Measurements from ENCODE around the gene SATL1. TPM values are rescaled to one million over a fixed set of nuclear protein-coding genes. Genes with fewer than 3 reads are reported as not detected.
"Not testable (repeated sequence)": the region's sequence is repeated elsewhere in the genome, so short reads cannot be mapped to it uniquely, and the experiment has no call there.

The SATL1 gene, protein sequence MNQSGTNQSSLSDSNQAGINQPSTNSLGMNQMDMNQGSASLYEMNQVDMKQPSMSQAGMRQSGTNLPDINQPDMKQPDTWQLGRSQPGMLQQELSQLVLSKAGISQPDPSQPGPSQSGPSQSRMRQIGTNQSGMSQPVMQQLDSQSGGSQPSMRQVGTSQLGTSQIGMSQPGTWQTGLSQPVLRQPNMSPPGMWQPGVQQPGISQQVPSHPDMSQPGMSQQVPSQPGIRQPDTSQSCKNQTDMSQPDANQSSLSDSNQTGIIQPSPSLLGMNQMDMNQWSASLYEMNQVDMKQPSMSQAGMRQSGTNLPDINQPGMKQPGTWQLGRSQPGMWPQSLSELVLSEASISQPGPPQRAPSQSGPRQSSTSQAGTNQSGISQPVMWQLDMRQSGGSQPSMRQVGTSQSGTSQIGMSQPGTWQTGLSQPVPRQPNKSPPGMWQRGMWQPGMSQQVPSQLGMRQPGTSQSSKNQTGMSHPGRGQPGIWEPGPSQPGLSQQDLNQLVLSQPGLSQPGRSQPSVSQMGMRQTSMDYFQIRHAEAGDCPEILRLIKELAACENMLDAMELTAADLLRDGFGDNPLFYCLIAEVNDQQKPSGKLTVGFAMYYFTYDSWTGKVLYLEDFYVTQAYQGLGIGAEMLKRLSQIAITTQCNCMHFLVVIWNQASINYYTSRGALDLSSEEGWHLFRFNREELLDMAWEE
- polyA plus RNA-seq (ENCODE audit: insufficient read depth in 1 of 5, insufficient read length in 5 of 5, low replicate concordance in 1 of 5): under 1 TPM; 0.28 to 0.69 (median 0.60) TPM
- long read RNA-seq, donor 1, partial matches to known transcripts: 77 of 82 reads
- long read RNA-seq, donor 1, other reads (novel, unspliced or antisense): 5 of 82 reads
- long read RNA-seq, donor 2: 0 reads
- long read RNA-seq, donor 3, partial matches to known transcripts: 8 of 8 reads
- long read RNA-seq, donor 3, other reads (novel, unspliced or antisense): 0 of 8 reads
- long read RNA-seq, donor 4: 0 reads
- long read RNA-seq, donor 5, partial matches to known transcripts: 0 of 1 reads
- long read RNA-seq, donor 5, other reads (novel, unspliced or antisense): 0 of 1 reads
- long read RNA-seq, donor 6, partial matches to known transcripts: 12 of 12 reads
- long read RNA-seq, donor 6, other reads (novel, unspliced or antisense): 0 of 12 reads
- long read RNA-seq, donor 7, partial matches to known transcripts: 41 of 46 reads
- long read RNA-seq, donor 7, other reads (novel, unspliced or antisense): 5 of 46 reads
- long read RNA-seq, donor 8, partial matches to known transcripts: 13 of 13 reads
- long read RNA-seq, donor 8, other reads (novel, unspliced or antisense): 0 of 13 reads

- DNase-seq: peak; percentile 90 to 91
Observed at GRCh38 chrX:85243761-85244449, at the start of gene SATL1, which contains the start of gene ZNF711. SATL1 (minus strand) TSS chrX:85243779; CDS start chrX:85108968, 134,811 bp downstream. ZNF711 (plus strand) TSS chrX:85243991; CDS start chrX:85247573, 3,582 bp downstream.

DNA sequence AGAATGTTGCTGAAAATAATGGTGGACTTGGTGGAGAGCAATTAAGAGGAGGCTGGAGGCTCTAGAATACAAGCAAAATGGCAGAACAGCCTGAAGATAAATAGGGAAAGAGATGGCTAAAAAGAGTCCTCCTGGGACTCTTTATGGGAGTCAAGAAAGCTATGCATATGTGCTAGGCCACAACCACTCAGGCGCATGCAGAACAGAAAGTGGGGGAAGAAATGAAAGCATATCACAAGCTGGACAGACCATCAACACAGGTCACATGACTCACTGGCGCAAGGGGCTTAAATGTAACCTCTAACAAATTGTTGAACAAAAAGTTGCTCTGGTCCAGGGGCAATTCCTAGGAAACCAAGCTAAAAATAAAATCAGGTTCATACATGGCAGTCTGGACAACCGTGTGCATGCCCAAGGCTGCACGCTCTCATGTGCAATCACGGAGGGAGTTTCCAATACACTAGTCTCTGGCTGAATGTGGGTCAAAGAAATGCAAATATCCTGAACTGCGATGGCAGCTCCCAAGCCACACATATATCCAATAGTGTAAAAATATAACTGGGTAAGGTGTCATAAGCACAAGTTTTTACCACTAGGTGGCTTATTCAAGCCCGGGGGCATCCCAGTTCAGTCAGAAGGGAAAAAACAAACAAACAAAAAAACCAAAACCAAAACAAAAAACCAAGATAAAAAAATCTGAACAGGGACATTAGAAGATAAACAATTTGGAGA lies 45.6 kb upstream of the SATL1 start:
- no peak for DNase-seq

- DNase-seq: not testable (repeated sequence)
Observed at GRCh38 chrX:85285286-85285685, 41.7 kb upstream of the SATL1 start.

DNA sequence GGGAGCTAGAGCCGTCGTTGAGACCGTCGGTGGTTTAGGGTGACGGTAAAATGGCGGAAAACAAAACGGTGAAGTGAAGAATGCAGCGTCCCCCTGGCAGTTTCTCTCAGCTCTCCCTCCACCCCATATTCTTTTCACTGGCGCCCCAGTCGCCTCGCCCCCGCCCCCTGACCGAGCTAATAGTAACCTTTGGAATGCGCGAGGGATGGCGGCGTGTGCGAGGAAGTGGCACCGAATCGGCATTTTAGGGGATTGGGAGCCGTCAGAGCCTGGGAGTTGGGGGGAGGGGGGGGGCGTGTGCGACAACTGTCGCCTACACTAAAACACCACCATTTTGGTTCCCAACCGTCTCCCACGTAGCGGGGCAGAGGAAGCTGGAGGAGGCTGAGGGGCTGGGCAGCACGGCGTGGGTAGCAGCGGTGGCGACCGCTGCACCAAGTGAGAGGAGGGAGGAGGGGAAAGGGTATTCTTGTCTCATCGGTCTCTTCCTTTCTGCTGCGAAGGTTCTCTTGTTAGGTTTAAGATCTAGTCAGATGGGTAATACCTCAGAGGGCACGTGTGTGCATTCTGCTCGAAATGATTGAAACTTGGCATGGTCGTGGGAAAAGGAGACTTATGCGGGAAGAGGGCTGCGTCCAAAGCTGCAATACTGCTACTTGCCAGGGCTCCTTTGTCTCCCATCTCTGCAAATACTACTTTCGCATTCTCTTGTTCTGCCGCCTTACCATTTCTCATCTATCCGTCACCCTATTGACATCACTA lies 1.1 kb upstream of the SATL1 start:
- DNase-seq: peak; percentile 49 to 57

DNA sequence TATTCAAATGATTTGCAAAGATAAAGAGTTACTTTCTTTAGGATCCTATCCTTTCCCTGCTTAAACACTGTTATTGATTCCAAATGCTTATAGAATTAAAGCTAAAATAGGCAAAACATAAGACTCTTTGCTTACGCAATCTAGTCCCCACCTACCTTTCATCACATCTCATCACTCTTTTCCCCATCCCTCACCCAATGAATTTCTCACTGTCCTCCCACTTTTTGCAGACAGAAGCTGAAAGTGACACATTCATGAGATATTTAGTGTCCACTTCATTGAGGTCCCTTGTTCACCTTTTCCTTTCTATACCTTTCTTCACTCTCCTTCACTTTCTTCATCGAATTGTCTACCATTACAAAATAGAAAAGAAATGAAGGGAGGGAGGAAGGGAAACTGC lies 424 bp downstream of the SATL1 start:
- DNase-seq: no peak

DNA sequence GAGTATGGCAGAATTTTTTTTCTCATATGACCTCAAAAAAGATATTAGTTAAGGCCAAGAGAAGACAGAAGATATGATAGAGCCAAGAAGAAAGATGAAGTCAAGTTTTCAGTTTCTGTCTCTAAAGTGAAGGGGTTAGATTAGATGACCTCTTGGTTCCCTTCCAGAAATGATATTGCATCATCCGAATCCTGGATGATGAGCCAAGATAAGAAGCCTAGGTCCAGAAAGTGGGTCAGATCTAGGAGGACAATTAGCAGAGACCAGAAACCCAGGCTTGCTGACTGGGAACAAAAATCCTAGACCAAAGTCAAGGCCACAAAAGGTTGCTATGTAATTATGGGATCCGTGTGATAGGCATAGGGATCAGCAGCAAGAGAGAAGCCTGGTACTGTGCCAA lies 20.2 kb downstream of the SATL1 start:
- no peak for DNase-seq

- DNase-seq: no peak
Observed at GRCh38 chrX:85221361-85221760, 22.2 kb downstream of the SATL1 start.

DNA sequence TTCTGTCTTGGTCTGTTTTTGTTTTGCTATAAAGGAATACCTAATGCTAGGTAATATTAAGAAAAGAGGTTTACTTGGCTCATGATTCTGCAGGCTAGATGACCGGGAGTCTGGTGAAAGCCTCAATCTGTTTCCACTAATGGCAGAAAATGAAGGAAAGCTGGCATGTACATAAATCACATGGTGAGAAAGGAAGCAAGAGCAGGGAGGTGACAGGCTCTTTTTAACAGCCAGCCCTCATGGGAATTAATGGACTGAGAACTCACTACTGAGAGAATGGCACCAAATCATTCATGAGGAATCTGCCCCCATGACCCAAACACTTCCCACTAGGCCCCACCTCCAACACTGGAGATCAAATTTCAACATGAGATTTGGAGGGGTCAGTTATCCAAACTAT lies 27.6 kb downstream of the SATL1 start:
- DNase-seq: no peak

DNA sequence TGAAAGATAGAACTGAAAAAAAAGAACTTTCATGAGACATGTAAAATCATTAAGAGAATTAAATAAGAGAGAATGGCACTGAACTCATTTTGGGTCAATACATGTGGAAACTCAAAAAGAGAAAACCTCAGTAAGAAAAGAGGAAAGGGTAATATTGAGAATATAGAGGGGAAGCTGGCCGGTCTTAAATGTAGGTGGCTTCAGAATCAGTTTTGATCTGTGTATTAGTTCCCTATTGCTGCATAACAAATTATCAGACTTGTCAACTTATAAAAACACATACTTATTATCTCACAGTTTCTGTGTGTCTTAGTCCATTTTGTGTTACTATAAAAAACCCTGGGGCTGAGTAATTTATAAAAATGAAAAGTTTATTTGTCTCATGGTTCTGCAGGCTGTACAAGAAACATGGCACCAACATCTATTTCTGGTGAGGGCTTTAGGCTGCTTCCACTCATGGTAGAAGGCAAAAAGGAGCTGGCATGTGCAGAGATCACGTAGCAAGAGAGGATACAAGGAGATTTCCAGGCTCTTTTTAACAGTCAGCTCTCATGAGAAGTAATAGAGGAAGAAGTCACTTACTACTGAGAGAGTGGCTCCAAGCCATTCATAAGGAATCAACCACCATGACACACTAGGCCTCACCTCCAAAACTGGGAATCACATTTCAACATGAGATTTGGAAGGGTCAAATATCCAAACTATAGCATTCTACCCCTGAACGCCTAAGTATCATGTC lies 29.6 kb downstream of the SATL1 start:
- DNase-seq: no peak

- DNase-seq: no peak
Observed at GRCh38 chrX:85203461-85203970, 40.1 kb downstream of the SATL1 start.

DNA sequence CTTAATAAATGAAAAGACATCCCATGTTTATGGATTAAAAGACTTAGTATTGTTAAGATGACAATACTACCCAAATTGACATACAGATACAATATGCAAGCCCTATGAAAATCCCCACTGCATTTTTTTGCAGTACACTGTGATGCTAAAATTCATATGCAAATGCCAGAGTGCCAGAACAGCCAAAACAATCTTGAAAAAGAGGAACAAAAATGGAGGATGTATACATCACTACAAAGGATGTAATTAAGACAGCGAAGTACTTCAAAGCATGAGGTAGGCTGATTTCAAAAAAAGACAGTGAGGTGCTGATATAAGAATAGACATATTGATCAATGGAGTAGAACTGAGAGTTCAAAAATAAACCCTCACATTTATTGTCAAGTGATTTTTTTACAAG lies 47.3 kb downstream of the SATL1 start:
- no peak for DNase-seq

GRCh38 chrX:85159644-85160043 lies 83.9 kb downstream of the SATL1 start:
- no peak for DNase-seq

DNA sequence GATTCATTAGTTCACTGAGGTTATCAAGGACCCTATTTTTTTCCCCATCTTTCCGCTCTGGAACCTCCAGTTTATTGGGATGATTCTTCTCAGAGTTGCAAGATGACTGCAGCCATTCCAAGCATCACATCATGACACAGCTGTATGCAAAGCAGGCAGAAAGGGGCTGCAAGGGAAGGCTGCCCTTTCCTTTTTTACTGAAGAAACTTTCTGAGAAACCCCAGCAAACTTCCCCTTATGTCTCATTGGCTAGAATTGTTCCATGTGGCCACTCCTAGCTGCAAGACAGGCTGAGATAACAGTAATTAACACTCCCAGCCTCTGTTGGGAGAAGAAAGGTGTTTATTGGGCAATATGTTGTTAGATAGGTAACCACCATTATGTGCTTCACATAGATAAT lies 102.6 kb downstream of the SATL1 start:
- no peak for DNase-seq

GRCh38 chrX:85139422-85139821 lies 104.2 kb downstream of the SATL1 start:
- DNase-seq: no peak

GRCh38 chrX:85136409-85136808 lies 107.2 kb downstream of the SATL1 start:
- no peak for DNase-seq

DNA sequence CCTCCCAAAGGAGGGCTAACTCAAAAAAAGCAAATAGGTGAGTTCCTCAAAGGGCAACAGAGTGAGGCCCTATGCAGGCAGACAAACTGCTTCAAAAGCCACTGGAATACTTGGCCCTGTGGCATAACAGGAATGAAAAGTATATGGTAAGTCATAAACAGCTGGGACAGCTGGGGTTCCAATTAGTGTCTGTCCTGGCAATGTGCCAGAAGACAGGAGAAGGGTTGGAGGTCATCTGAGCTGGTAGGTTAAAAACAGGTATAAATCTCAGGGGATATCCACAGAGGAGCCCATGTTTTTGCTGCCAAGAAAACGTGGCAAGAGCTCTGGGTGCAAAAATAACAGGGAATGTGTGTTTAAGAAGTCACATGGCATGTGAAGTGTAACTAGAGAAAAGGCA lies 128.3 kb downstream of the SATL1 start:
- DNase-seq: no peak

DNA sequence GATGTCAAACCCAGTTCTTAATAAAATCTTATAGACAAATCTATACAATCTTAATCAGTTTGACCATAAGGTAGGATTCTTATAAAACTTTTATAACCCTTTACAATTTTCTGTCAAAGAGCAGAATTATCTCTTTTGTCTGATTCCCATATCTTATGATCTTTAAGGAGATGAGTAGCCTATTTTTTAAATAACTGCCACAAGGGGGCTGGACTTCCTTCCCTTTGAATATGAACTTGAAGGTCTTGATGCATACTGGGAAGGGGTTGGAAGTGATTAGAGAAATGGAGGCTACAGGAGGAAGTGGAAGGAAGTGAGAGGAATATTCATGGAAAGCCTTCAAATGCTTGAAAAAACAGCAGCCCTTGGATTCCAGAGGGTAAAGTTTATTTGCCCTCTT lies 128.8 kb downstream of the SATL1 start:
- DNase-seq: no peak

- no peak for DNase-seq
Observed at GRCh38 chrX:85114171-85114570, 129.4 kb downstream of the SATL1 start.

GRCh38 chrX:85113746-85114145 lies 129.8 kb downstream of the SATL1 start:
- DNase-seq: no peak
